Measurements from ENCODE around the gene ZNF92. TPM values are rescaled to one million over a fixed set of nuclear protein-coding genes. Genes with fewer than 3 reads are reported as not detected.
"Not testable (repeated sequence)": the region's sequence is repeated elsewhere in the genome, so short reads cannot be mapped to it uniquely, and the experiment has no call there.

The ZNF92 gene
- total RNA-seq, 2 donors from 2014 or later = 18.9 to 24.4 TPM

DNA sequence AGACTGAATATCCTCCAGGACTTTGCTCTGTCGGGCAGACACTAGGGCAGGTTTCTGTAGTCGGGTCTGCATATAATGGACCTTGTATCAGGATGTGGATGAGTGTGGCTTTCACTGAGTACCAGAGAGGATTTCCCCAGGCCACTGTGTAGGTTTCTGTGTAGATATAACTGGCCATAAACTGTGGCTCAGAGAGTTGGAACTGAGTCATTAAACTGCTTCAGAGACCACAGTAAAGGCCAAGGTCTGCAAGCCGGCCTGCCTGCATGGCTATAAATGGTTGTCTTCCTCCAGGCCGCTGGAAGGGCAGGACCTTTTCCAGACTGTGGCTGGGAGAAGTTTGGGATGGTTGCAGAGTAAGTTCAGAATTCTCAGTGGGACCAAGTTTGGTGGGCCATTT is 16.9 kb downstream of the ZNF92 start:
- Mint-ChIP-seq H3K4me1 (peaks cover 7% of the 10 kb centered on the region), H3K27ac (no peak overlapping the region), H3K4me3 (no peak overlapping the region), H3K36me3 (ENCODE audit: low read depth) (peaks cover 6% of the 10 kb centered on the region), H3K27me3 (no peaks in the 10 kb centered on the region)
- ATAC-seq (no peak), DNase-seq (no peak)
- no peaks in the 10 kb centered on the region for H3K9me3 ChIP-seq (ENCODE audit: control insufficient read depth, low read length, poor library complexity, severe bottlenecking)

GRCh38 chr7:65397730-65398142 is 24.1 kb downstream of the ZNF92 start:
- Mint-ChIP-seq H3K4me3 (no peak overlapping the region), H3K4me1 (no peaks in the 10 kb centered on the region), H3K36me3 (ENCODE audit: low read depth) (peaks cover 7% of the 10 kb centered on the region), H3K27ac (no peak overlapping the region), H3K27me3 (no peaks in the 10 kb centered on the region)
- peaks cover 3% of the 10 kb centered on the region for H3K9me3 ChIP-seq (ENCODE audit: control insufficient read depth, low read length, poor library complexity, severe bottlenecking)
- ATAC-seq (no peak), DNase-seq (no peak)

DNA sequence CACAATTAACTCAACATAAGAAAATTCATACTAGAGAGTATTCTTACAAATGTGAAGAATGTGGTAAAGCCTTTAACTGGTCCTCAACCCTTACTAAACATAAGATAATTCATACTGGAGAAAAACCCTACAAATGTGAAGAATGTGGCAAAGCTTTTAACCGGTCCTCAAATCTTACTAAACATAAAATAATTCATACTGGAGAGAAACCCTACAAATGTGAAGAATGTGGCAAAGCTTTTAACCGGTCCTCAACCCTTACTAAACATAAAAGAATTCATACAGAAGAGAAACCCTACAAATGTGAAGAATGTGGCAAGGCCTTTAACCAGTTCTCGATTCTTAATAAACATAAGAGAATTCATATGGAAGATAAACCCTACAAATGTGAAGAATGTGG is 25.0 kb downstream of the ZNF92 start:
- H3K36me3 Mint-ChIP-seq (ENCODE audit: low read depth); H3K27me3 Mint-ChIP-seq; H3K9me3 ChIP-seq (ENCODE audit: control insufficient read depth, low read length, poor library complexity, severe bottlenecking); H3K4me1 Mint-ChIP-seq; ATAC-seq; H3K27ac Mint-ChIP-seq; DNase-seq; H3K4me3 Mint-ChIP-seq: not testable (repeated sequence)

DNA sequence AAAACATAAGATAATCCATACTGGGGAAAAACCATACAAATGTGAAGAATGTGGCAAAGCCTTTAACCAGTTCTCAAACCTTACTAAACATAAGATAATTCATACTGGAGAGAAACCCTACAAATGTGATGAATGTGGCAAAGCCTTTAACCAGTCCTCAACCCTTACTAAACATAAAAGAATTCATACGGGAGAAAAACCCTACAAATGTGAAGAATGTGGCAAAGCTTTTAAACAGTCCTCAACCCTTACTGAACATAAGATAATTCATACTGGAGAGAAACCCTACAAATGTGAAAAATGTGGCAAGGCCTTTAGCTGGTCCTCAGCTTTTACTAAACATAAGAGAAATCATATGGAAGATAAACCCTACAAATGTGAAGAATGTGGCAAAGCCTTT is 25.4 kb downstream of the ZNF92 start:
- not testable (repeated sequence) for H3K4me1 Mint-ChIP-seq; H3K27ac Mint-ChIP-seq; H3K36me3 Mint-ChIP-seq (ENCODE audit: low read depth); DNase-seq; ATAC-seq; H3K27me3 Mint-ChIP-seq; H3K9me3 ChIP-seq (ENCODE audit: control insufficient read depth, low read length, poor library complexity, severe bottlenecking); H3K4me3 Mint-ChIP-seq

- Mint-ChIP-seq H3K27ac (no peak overlapping the region), H3K27me3 (no peaks in the 10 kb centered on the region), H3K36me3 (ENCODE audit: low read depth) (peaks cover 2% of the 10 kb centered on the region), H3K4me3 (no peak overlapping the region), H3K4me1 (no peaks in the 10 kb centered on the region)
- ATAC-seq = no peak
- peaks cover 4% of the 10 kb centered on the region for H3K9me3 ChIP-seq (ENCODE audit: control insufficient read depth, low read length, poor library complexity, severe bottlenecking)
- DNase-seq = no peak
Measured at GRCh38 chr7:65404020-65404419, 30.4 kb downstream of the ZNF92 start.

GRCh38 chr7:65406706-65407105 is 33.1 kb downstream of the ZNF92 start:
- H3K36me3 Mint-ChIP-seq (ENCODE audit: low read depth); H3K4me3 Mint-ChIP-seq; DNase-seq; H3K9me3 ChIP-seq (ENCODE audit: control insufficient read depth, low read length, poor library complexity, severe bottlenecking); ATAC-seq; H3K4me1 Mint-ChIP-seq; H3K27ac Mint-ChIP-seq; H3K27me3 Mint-ChIP-seq: not testable (repeated sequence)

DNA sequence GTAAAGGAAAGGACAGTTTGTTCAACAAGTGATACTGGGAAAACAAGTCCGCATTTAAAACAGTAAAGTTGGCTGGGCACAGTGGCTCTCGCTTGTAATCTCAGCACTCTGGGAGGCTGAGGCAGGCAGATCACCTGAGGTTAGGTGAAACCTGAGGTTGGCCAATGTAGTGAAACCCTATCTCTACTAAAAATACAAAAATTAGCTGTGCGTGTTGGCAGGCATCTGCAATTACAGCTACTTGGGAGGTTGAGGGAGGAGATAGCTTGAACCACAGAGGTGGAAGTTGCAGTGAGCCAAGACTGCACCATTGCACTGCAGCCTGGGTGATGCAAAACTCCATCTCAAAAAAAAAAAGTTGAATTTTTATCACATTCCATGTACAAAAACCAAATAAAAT is 35.7 kb downstream of the ZNF92 start:
- no peak for DNase-seq
- peaks cover under 1% of the 10 kb centered on the region for H3K9me3 ChIP-seq (ENCODE audit: control insufficient read depth, low read length, poor library complexity, severe bottlenecking)
- Mint-ChIP-seq H3K27ac (no peak overlapping the region), H3K36me3 (ENCODE audit: low read depth) (no peaks in the 10 kb centered on the region), H3K4me1 (no peaks in the 10 kb centered on the region), H3K4me3 (no peak overlapping the region), H3K27me3 (no peaks in the 10 kb centered on the region)
- ATAC-seq = no peak

DNA sequence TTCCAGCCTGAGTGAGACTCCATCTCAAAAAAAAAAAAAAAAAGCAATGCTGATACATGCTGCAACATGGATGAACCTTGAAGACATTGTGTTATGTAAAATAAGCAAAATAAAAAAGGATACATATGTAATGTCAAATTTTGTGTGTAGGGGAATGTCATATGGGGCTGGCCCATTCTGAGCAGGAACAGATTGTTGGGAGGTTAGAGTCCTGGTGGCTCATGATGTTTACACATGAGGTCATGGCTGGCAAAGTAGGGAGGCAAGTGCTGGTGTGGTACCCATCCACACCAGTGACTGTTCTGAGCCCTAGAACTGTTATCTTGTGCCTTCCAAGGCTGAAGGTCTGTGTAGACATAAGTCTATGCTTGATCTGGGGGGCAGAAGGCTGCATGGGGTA is 37.6 kb downstream of the ZNF92 start:
- ATAC-seq = no peak
- no peaks in the 10 kb centered on the region for H3K9me3 ChIP-seq (ENCODE audit: control insufficient read depth, low read length, poor library complexity, severe bottlenecking)
- no peaks in the 10 kb centered on the region for H3K4me1 Mint-ChIP-seq
- H3K27me3 Mint-ChIP-seq = no peaks in the 10 kb centered on the region
- no peak for DNase-seq
- peaks cover 3% of the 10 kb centered on the region for H3K36me3 Mint-ChIP-seq (ENCODE audit: low read depth)
- H3K4me3 Mint-ChIP-seq = no peak overlapping the region
- H3K27ac Mint-ChIP-seq = no peak overlapping the region

DNA sequence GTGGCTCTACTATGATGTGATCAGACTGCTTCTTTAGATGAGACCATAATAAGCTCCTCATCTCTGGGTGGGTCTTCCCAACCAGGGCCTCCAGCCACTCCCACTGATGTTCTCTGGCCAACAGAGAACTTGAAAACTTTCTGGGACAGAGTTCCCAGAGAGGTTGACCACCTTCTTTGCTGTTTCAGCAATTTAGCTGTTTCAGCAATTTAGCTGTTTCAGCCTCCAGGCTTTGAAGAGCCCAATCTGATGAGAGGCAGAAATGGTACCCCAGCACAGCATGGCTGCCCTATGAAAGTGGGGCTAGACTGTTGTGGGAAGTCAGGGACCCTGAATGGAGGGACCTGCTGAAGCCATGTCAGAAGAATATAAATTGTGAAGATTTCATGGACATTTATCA is 49.0 kb downstream of the ZNF92 start:
- no peak overlapping the region for H3K27ac Mint-ChIP-seq

GRCh38 chr7:65423286-65423685 is 49.6 kb downstream of the ZNF92 start:
- H3K36me3 Mint-ChIP-seq (ENCODE audit: low read depth); H3K27ac Mint-ChIP-seq; ATAC-seq; H3K9me3 ChIP-seq (ENCODE audit: control insufficient read depth, low read length, poor library complexity, severe bottlenecking); DNase-seq; H3K27me3 Mint-ChIP-seq; H3K4me3 Mint-ChIP-seq; H3K4me1 Mint-ChIP-seq: not testable (repeated sequence)

More for the DNA sequence above, 49.0 kb downstream of the ZNF92 start:
- H3K27me3 Mint-ChIP-seq = no peaks in the 10 kb centered on the region
- DNase-seq (no peak), ATAC-seq (no peak)
- H3K36me3 Mint-ChIP-seq (ENCODE audit: low read depth) = no peaks in the 10 kb centered on the region
- H3K4me1 Mint-ChIP-seq = no peaks in the 10 kb centered on the region
- peaks cover 5% of the 10 kb centered on the region for H3K9me3 ChIP-seq (ENCODE audit: control insufficient read depth, low read length, poor library complexity, severe bottlenecking)
- no peak overlapping the region for H3K4me3 Mint-ChIP-seq

DNA sequence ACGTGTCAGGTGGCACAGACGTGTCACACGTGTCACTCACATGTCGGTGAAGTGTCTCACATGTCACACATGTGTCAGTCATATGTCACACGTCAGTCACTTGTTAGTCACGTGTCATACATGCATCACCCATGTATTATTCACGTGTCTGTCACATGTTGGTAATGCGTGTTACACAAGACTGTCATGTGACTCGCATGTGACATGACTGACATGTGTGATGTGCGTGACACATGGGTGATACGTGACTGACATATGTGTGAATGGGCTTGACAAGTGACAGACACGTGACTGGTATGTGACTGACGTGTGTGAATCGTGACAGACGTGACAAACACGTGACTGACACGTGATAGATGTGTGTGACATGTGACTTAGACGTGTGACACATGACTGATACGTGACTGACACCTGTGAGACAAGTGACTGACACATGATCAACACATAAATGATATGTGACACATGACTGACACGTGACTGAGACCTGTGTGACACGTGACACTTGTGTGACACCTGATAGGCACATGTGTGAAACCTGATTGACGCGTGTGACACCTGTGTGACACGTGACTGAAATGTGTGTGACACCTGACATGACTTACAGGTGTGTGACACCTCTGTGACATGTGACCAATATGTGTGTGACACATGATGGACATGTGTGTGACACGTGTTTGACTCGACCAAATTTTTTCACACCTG is 56.1 kb downstream of the ZNF92 start:
- DNase-seq = no peak
- ATAC-seq = no peak

DNA sequence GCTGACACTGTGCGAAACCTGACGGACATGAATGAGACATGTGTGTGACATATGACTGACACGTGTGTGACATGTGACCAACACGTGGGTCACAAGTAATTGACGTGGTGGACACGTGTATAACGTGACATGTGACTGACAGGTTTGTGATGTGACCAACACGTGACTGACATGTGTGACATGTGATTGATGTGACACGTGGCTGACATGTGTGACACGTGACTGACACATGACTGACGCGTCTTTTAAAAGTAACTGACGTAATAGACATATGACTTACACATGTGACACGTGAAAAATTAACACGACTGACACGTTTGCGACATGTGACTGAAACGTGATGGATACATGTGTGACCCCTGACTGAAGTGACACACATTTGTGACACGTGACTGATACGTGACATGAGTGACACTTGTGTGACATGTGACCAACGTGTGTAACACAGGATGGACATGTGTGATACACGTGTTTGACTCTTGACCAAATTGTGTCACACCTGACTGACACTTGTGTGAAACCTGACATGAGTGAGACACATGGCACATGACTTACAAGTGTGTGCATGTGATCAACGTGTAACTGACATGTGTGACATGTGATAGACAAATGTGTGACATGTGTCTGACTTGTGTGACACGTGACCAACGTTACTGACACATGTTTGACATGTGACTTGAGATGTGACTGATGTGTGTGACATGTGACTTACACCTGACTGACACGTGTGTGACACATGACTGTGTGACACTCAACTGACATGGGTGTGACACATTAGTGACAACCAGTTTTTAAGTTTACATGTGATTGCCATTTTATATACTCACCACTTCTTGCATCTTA is 56.9 kb downstream of the ZNF92 start:
- no peaks in the 10 kb centered on the region for H3K9me3 ChIP-seq (ENCODE audit: control insufficient read depth, low read length, poor library complexity, severe bottlenecking)
- ATAC-seq (no peak), DNase-seq (no peak)
- H3K27ac Mint-ChIP-seq = no peak overlapping the region
- H3K4me3 Mint-ChIP-seq = no peak overlapping the region
- no peaks in the 10 kb centered on the region for H3K36me3 Mint-ChIP-seq (ENCODE audit: low read depth)
- H3K27me3 Mint-ChIP-seq = no peaks in the 10 kb centered on the region
- H3K4me1 Mint-ChIP-seq = no peaks in the 10 kb centered on the region

More for the DNA sequence above, 56.1 kb downstream of the ZNF92 start:
- no peak overlapping the region for H3K27ac Mint-ChIP-seq
- no peak overlapping the region for H3K4me3 Mint-ChIP-seq
- no peaks in the 10 kb centered on the region for H3K9me3 ChIP-seq (ENCODE audit: control insufficient read depth, low read length, poor library complexity, severe bottlenecking)
- no peaks in the 10 kb centered on the region for H3K36me3 Mint-ChIP-seq (ENCODE audit: low read depth)
- no peaks in the 10 kb centered on the region for H3K4me1 Mint-ChIP-seq
- H3K27me3 Mint-ChIP-seq = no peaks in the 10 kb centered on the region

DNA sequence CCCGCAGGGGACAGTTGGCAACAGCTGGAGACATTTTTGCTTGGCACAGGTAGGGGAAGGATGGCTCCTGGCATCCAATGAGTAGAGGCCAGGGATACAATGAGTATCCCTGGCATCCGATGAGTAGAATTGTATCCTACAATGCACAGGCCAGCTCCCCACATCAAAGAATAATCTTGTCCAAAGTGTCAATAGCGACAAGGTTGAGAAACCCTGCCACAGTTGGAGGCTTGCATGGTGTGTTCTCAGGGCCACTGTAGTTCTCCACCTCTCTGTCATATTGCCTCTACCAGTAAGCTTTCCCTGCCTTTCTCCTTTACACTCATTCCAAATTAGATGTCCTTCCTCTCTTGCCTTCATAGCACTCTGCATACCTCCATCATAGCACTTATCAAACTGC is 60.7 kb downstream of the ZNF92 start:
- DNase-seq = no peak
- H3K4me1 Mint-ChIP-seq = no peaks in the 10 kb centered on the region
- no peaks in the 10 kb centered on the region for H3K27me3 Mint-ChIP-seq
- no peaks in the 10 kb centered on the region for H3K36me3 Mint-ChIP-seq (ENCODE audit: low read depth)
- ATAC-seq = no peak
- H3K9me3 ChIP-seq (ENCODE audit: control insufficient read depth, low read length, poor library complexity, severe bottlenecking) = no peaks in the 10 kb centered on the region
- H3K4me3 Mint-ChIP-seq = no peak overlapping the region
- no peak overlapping the region for H3K27ac Mint-ChIP-seq

DNA sequence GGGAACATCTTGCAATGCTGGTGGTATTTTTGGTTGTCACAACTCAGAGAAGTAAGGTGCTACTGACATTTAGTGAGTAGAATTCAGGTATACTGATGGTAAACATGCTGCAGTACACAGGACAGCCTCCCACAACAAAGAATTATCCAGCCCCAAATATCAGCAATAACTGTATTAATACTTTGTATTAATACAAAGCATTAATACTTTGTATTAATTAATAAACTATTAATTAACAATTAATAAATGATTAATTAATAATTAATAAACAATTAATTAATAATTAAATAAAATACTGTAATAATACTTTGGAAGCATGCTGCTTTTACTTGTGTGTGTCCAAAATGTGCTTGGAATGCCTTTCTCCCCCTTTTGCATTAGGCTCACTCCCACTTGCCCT is 62.5 kb downstream of the ZNF92 start:
- H3K9me3 ChIP-seq (ENCODE audit: control insufficient read depth, low read length, poor library complexity, severe bottlenecking) = no peaks in the 10 kb centered on the region
- Mint-ChIP-seq H3K27me3 (no peaks in the 10 kb centered on the region), H3K36me3 (ENCODE audit: low read depth) (no peaks in the 10 kb centered on the region), H3K4me3 (no peak overlapping the region), H3K4me1 (no peaks in the 10 kb centered on the region), H3K27ac (no peak overlapping the region)
- ATAC-seq (no peak), DNase-seq (no peak)

All from T-helper 17 cell (primary cell).